ENCODE measurements around the gene ACADS.

Gene ACADS

DNA sequence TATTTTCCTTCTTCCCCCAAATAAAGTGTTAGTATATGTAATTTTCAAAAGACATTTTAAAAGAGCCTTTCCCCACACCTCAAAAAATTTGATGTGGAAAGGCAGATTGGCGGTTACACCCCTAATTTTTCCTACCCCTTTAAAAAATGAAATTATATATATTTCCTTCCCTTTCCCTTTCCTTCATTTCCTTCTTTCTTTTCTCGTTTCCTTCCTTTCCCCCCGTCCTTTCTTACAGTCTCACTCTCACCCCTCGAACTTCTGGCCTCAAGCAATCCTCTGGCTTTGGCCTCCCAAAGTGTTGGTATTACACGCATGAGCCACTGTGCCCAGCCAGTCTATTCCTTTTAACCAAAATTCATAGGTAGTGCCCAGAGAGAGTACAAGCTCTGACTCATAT is 19.6 kb upstream of the ACADS start:
- TF ChIP-seq, protein P1, sequence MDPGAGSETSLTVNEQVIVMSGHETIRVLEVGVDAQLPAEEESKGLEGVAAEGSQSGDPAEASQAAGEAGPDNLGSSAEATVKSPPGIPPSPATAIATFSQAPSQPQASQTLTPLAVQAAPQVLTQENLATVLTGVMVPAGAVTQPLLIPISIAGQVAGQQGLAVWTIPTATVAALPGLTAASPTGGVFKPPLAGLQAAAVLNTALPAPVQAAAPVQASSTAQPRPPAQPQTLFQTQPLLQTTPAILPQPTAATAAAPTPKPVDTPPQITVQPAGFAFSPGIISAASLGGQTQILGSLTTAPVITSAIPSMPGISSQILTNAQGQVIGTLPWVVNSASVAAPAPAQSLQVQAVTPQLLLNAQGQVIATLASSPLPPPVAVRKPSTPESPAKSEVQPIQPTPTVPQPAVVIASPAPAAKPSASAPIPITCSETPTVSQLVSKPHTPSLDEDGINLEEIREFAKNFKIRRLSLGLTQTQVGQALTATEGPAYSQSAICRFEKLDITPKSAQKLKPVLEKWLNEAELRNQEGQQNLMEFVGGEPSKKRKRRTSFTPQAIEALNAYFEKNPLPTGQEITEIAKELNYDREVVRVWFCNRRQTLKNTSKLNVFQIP (CRISPR knock-in tag; IDR thresholded peaks at IDR 0.05; ENCODE audit: borderline replicate concordance, low read depth): no peak
- no peak for TF ChIP-seq ZFP3 (CRISPR knock-in tag; IDR thresholded peaks at IDR 0.05)
- TF ChIP-seq ZFP30 (CRISPR knock-in tag; IDR thresholded peaks at IDR 0.05): no peak
- no peak for TF ChIP-seq ZC3H10 (CRISPR knock-in tag; IDR thresholded peaks at IDR 0.05)
- no peak for TF ChIP-seq PPARA (CRISPR knock-in tag; IDR thresholded peaks at IDR 0.05; ENCODE audit: borderline replicate concordance)
- no peak for TF ChIP-seq SNAI2 (CRISPR knock-in tag; IDR thresholded peaks at IDR 0.05)
- no peak for TF ChIP-seq GLIS3 (CRISPR knock-in tag; IDR thresholded peaks at IDR 0.05)
- TF ChIP-seq ZNF70 (CRISPR knock-in tag; IDR thresholded peaks at IDR 0.05): no peak
- no peak for TF ChIP-seq ZNF8 (CRISPR knock-in tag; IDR thresholded peaks at IDR 0.05)
- TF ChIP-seq TCF4 (CRISPR knock-in tag; IDR thresholded peaks at IDR 0.05; ENCODE audit: borderline replicate concordance): no peak
- TF ChIP-seq, protein P2, sequence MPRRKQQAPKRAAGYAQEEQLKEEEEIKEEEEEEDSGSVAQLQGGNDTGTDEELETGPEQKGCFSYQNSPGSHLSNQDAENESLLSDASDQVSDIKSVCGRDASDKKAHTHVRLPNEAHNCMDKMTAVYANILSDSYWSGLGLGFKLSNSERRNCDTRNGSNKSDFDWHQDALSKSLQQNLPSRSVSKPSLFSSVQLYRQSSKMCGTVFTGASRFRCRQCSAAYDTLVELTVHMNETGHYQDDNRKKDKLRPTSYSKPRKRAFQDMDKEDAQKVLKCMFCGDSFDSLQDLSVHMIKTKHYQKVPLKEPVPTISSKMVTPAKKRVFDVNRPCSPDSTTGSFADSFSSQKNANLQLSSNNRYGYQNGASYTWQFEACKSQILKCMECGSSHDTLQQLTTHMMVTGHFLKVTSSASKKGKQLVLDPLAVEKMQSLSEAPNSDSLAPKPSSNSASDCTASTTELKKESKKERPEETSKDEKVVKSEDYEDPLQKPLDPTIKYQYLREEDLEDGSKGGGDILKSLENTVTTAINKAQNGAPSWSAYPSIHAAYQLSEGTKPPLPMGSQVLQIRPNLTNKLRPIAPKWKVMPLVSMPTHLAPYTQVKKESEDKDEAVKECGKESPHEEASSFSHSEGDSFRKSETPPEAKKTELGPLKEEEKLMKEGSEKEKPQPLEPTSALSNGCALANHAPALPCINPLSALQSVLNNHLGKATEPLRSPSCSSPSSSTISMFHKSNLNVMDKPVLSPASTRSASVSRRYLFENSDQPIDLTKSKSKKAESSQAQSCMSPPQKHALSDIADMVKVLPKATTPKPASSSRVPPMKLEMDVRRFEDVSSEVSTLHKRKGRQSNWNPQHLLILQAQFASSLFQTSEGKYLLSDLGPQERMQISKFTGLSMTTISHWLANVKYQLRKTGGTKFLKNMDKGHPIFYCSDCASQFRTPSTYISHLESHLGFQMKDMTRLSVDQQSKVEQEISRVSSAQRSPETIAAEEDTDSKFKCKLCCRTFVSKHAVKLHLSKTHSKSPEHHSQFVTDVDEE (CRISPR knock-in tag; IDR thresholded peaks at IDR 0.05): no peak
- TF ChIP-seq ISL1 (CRISPR knock-in tag; IDR thresholded peaks at IDR 0.05): no peak
- TF ChIP-seq ESRRG (CRISPR knock-in tag; IDR thresholded peaks at IDR 0.05): no peak
- TF ChIP-seq TOX (CRISPR knock-in tag; IDR thresholded peaks at IDR 0.05; ENCODE audit: borderline replicate concordance): no peak
- no peak for TF ChIP-seq ZNF565 (CRISPR knock-in tag; conservative IDR thresholded peaks at IDR 0.05; ENCODE audit: low read depth)
- no peak for TF ChIP-seq ARNTL (CRISPR knock-in tag; IDR thresholded peaks at IDR 0.05; ENCODE audit: borderline replicate concordance, low read depth)
- ATAC-seq: no peak

DNA sequence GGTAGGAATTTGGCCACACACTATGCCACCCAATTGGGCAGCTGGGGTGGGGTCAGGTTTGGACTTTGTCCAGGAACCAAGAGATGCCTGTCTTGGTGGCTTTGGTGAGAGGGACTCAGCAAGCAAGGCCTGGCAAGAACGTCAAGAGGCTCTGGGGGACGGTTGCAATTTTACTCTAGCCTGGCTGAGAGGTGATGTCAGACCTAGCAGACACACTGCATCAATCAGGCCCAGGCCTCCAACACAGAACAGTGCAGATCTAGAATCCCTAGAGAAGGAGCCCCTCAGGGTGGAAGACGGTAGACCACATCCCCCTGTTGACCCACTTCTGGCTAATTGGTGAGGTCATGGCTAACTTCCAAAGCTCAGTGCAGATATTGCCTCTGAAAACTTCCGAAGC is 17.0 kb upstream of the ACADS start:
- ATAC-seq: no peak
- no peak for TF ChIP-seq ZC3H10 (CRISPR knock-in tag; IDR thresholded peaks at IDR 0.05)
- TF ChIP-seq TOX (CRISPR knock-in tag; IDR thresholded peaks at IDR 0.05; ENCODE audit: borderline replicate concordance): no peak
- TF ChIP-seq, protein P2 (CRISPR knock-in tag; IDR thresholded peaks at IDR 0.05): no peak
- TF ChIP-seq ISL1 (CRISPR knock-in tag; IDR thresholded peaks at IDR 0.05): no peak
- no peak for TF ChIP-seq ARNTL (CRISPR knock-in tag; IDR thresholded peaks at IDR 0.05; ENCODE audit: borderline replicate concordance, low read depth)
- no peak for TF ChIP-seq ZFP3 (CRISPR knock-in tag; IDR thresholded peaks at IDR 0.05)
- no peak for TF ChIP-seq ZNF565 (CRISPR knock-in tag; conservative IDR thresholded peaks at IDR 0.05; ENCODE audit: low read depth)
- TF ChIP-seq, protein P3, sequence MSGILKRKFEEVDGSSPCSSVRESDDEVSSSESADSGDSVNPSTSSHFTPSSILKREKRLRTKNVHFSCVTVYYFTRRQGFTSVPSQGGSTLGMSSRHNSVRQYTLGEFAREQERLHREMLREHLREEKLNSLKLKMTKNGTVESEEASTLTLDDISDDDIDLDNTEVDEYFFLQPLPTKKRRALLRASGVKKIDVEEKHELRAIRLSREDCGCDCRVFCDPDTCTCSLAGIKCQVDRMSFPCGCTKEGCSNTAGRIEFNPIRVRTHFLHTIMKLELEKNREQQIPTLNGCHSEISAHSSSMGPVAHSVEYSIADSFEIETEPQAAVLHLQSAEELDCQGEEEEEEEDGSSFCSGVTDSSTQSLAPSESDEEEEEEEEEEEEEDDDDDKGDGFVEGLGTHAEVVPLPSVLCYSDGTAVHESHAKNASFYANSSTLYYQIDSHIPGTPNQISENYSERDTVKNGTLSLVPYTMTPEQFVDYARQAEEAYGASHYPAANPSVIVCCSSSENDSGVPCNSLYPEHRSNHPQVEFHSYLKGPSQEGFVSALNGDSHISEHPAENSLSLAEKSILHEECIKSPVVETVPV (CRISPR knock-in tag; IDR thresholded peaks at IDR 0.05): no peak
- TF ChIP-seq RARB (CRISPR knock-in tag; IDR thresholded peaks at IDR 0.05): no peak
- TF ChIP-seq BACH2 (CRISPR knock-in tag; IDR thresholded peaks at IDR 0.05; ENCODE audit: borderline replicate concordance): no peak
- TF ChIP-seq, protein P4, sequence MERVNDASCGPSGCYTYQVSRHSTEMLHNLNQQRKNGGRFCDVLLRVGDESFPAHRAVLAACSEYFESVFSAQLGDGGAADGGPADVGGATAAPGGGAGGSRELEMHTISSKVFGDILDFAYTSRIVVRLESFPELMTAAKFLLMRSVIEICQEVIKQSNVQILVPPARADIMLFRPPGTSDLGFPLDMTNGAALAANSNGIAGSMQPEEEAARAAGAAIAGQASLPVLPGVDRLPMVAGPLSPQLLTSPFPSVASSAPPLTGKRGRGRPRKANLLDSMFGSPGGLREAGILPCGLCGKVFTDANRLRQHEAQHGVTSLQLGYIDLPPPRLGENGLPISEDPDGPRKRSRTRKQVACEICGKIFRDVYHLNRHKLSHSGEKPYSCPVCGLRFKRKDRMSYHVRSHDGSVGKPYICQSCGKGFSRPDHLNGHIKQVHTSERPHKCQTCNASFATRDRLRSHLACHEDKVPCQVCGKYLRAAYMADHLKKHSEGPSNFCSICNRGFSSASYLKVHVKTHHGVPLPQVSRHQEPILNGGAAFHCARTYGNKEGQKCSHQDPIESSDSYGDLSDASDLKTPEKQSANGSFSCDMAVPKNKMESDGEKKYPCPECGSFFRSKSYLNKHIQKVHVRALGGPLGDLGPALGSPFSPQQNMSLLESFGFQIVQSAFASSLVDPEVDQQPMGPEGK (CRISPR knock-in tag; IDR thresholded peaks at IDR 0.05; ENCODE audit: borderline replicate concordance): no peak
- TF ChIP-seq CSDC2 (CRISPR knock-in tag; IDR thresholded peaks at IDR 0.05): no peak
- TF ChIP-seq GLIS3 (CRISPR knock-in tag; IDR thresholded peaks at IDR 0.05): no peak
- TF ChIP-seq OSR1 (CRISPR knock-in tag; IDR thresholded peaks at IDR 0.05): no peak
- TF ChIP-seq TCF4 (CRISPR knock-in tag; IDR thresholded peaks at IDR 0.05; ENCODE audit: borderline replicate concordance): no peak
- no peak for TF ChIP-seq ESRRG (CRISPR knock-in tag; IDR thresholded peaks at IDR 0.05)
- no peak for TF ChIP-seq PPARA (CRISPR knock-in tag; IDR thresholded peaks at IDR 0.05; ENCODE audit: borderline replicate concordance)
- no peak for TF ChIP-seq ZNF70 (CRISPR knock-in tag; IDR thresholded peaks at IDR 0.05)

Data from SK-N-SH treated with all-trans-retinoic acid at 6 μM for 48 hours (cell line).